HG02763 (cell line): ENCODE results near the gene ANKRD18A.
"Not testable (repeated sequence)": the region's sequence is repeated elsewhere in the genome, so short reads cannot be mapped to it uniquely, and the experiment has no call there.

ENCODE experiments used
- ATAC-seq: cut with Tn5 transposase; IDR thresholded peaks from one replicate; pipeline ENCODE4 v1.9.1; 2021; ENCODE audit warnings: mild to moderate bottlenecking, moderate library complexity; ENCODE audit not compliant: unreplicated experiment

The ANKRD18A gene

DNA sequence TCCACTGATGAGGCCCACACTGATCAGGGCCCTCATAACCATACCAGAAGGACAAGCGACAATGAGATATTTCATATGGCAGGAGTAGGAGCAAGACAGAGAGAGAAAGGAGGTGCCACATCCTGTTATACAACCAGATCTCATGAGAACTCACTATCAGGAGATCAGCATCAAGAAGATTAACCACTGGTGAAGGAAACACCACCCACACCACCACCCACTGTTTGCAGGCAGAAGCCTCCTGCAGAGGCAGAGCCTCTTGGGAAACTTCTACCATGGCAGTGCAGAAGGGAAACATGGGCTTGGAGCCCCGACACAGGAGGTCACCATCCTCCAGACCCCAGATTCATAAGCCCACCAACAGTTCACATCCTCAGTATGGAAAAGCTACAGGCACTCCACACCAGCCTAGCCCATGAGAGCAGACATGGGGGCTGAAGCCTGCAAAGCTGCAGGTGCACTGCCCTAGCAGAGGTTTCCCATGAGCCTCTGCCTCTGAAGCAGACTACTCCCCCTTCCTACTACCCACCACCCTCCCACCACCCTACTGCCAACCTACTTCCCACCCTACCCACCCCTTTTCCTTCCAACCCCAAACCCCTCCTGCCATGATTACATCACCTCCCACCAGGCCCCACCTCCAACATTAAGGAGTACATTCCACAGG is 73.8 kb downstream of the ANKRD18A start:
- ATAC-seq = not testable (repeated sequence)

DNA sequence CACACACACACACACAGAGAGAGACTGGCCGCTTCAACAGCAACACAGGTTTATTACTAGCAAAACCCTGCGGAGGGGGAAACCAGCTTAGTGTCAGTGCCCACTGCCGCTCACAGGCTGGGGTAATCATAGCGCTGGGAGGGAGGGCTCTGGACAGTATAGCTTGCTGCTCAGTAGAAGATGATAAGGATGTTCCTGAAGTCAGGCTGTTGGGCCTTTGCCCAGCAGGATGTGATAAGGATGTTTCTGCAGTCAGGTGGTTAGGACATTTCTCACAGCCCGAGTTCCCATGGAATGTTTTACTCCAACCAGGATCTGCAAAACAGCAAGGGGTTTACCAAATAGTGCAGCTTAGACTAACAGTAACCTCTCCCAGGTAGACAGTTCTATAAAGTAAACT is 79.9 kb downstream of the ANKRD18A start:
- not testable (repeated sequence) for ATAC-seq

DNA sequence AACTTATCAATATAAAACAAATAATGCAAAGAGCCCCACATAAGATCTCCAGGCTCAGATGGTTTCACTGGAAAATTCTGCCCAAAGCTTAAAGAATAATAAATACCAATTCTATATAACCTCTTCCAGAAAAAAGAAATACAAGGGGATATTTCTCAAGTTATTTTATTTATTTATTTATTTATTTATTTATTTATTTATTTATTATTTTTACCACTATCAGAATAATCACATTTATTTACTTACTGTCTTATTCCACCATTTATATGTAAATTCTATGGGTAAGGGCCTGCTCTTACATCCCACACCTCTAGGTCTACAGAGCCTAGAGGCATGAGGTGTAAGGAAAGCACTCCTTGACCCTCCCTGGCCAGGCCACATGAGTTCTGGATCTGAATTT is 91.1 kb downstream of the ANKRD18A start:
- ATAC-seq = no peak

DNA sequence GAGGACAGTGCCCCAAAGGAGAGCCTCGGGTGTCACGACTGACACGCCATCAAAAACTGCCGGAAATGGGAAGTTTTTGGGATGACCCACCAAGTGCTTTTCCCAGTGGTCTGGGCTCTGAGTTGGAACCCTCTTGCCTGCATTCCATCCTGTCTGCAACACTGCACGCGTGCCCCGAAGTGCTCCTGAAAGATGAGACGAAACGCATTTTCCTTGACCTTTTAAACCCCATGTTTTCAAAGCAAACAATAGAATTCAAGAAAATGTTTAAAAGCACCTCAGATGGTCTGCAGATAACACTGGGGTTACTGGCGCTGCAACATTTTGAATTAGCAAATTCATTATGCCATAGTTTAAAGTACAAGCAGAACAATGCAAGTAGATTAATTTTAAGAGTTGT is 92.9 kb downstream of the ANKRD18A start:
- ATAC-seq = no peak

DNA sequence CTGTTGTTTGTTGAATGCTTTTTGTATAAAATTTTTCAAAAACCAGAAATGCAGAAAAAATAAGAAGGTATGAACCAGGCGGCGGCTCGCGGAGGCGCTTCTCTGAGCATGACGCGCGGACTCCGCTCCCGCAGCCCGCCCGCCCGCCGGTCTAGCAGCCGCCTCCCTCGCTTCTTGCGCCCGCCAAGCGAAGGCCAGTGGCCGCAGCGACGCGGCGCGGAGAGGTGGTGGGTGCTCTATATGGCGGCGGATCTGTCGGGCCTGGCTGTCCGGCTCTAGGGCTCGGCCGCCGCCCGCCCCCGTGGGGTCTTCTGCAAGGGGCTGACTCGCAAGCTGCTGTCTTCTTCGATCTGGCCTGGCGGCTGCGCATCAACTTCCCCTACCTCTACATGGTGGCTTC is 93.8 kb downstream of the ANKRD18A start:
- no peak for ATAC-seq

DNA sequence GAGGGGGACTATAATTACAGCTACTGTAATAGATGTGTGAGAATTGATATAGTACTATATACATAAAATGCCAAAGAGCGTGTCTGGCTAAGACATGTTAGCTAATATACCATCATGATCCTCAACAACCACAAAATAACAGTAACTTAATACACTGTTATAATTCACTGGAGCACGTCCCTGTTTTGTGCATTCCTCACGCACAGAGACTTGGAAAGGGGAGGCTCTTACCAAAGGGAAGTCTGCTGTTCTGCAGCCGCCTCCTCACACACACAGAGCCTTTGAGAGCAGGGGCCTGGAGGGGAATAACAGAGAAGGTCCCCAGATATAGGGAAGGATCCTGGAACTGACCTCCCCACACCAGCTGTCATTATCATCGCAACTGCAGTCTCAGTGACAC is 97.3 kb downstream of the ANKRD18A start:
- no peak for ATAC-seq

DNA sequence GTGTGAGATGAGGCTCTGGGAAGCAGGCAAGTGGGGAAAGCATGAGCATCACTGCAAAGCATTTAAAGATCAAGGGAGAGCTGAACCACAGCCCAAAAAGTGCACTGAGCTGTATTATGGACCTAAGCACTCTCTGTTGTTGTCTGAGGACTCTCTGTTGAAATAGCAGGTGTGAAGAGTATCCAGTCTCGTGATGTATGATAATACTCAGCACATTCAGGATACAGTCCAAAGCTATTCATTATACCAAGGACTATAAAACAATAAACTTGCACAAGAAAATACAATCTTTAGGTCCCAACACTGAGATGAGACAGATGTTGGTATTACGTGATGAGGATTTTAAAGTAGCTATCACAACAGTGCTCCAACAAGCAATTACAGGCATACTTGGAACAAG is 98.6 kb downstream of the ANKRD18A start:
- no peak for ATAC-seq
